ENCODE results near the gene ISG15.
"Not testable (repeated sequence)": the region's sequence is repeated elsewhere in the genome, so short reads cannot be mapped to it uniquely, and the experiment has no call there.

The ISG15 gene

DNA sequence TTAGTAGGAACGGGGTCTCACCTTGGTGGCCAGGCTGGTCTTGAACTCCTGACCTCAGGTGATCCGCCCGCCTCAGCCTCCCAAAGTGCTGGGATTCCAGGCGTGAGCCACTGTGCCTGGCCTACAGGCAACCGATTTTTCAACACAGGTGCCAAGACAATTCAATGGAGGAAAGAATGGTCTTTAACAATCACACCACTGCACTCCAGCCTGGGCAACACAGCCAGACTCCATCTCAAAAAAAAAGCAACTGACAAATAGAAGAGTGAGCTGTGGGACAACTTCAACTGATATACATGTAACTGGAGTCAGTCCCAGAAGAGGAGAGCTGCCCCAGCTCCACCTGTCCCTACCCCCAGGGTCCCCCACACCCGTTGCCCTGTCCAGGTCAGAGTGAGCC lies 18.8 kb upstream of the ISG15 start:
- in situ Hi-C loops (cut with HindIII; ENCODE audit: low sequenced_read_pairs): not testable (repeated sequence)

DNA sequence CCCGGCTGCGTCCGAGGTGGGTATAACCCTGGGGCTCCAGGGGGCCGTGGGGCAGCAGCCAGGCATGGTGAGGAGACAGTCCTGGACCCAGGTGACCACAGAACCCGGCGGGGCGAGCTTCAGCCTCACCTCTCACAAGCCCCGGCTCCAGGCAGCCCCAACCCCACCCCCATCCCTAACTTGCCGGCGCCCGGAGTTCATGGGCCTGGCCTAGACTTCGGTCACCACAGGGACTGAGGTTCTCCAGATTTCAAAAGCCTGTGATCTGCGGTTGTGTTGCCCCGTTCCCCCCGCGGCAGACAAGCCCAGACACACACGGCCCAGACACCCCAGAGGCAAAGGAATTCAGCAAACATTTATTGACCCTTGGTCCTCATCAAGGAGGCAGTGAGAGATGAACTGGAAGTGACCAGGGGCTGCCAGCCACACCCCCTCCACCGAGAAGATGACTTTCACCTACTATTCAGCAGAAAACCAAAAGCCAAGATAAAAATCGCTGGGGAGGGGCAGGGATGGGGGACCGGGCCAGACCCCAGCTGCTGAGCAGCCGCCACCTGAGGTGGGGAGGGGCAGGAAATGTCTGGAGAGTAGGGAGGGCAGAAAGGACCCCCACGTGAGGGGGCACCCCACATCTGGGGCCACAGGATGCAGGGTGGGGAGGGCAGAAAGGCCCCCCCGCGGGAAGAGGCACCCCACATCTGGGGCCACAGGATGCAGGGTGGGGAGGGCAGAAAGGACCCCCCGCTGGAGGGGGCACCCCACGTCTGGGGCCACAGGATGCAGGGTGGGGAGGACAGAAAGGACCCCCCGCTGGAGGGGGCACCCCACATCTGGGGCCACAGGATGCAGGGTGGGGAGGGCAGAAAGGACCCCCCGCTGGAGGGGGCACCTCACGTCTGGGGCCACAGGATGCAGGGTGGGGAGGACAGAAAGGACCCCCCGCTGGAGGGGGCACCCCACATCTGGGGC lies 17.3 kb upstream of the ISG15 start:
- in situ Hi-C loops (cut with HindIII; ENCODE audit: low sequenced_read_pairs): no loop called here

DNA sequence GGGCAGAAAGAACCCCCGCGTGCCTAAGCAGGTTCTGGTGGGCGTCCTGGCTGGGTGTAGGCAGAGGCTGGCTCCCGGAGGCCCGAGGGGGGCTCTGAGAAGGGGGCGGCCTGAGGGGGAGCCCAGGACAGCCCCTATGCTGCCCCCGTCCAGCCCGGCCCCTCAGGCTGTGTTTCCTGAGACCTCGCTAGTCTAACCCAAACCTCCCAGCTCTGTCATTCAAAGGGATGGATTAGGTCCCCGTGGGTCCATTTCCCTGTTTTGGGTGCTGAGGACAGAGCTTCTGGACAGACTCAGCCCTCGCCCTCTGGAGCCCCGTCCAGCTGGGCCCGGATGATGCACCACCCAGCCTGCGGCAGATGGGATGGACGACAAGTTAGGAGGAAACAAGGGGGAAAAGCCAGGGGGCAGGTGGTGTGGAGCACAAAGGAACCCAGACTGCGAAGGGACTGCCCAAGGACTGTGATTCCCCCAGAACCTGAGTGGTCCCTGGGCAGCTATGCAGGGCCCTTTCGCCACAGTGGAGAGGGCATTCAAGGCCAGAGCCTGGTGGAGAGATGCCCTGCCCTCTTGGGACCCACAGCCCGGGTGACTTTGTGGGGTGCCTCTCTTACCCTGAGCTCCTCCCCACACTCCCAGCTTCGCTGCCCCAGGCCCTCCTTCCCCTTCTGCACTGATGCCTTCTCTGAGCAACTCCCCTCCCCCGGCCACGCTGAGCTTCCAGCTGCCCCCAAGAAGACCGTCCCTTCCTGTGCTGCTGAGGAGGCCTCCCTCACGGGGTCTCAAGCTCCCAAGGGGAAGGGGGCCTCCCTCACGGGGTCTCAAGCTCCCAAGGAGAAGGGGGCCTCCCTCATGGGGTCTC lies 16.2 kb upstream of the ISG15 start:
- in situ Hi-C loops (cut with HindIII; ENCODE audit: low sequenced_read_pairs): no loop called here

- in situ Hi-C loops (cut with HindIII; ENCODE audit: low sequenced_read_pairs): no loop called here
Observed at GRCh38 chr1:997713-997992, 15.6 kb upstream of the ISG15 start.

GRCh38 chr1:997993-998744 lies 15.1 kb upstream of the ISG15 start:
- in situ Hi-C loops (cut with HindIII; ENCODE audit: low sequenced_read_pairs): no loop called here

GRCh38 chr1:998745-998994 lies 14.6 kb upstream of the ISG15 start:
- in situ Hi-C loops (cut with HindIII; ENCODE audit: low sequenced_read_pairs): no loop called here

- in situ Hi-C loops (cut with HindIII; ENCODE audit: low sequenced_read_pairs): no loop called here
Observed at GRCh38 chr1:998995-999724, 14.1 kb upstream of the ISG15 start.

DNA sequence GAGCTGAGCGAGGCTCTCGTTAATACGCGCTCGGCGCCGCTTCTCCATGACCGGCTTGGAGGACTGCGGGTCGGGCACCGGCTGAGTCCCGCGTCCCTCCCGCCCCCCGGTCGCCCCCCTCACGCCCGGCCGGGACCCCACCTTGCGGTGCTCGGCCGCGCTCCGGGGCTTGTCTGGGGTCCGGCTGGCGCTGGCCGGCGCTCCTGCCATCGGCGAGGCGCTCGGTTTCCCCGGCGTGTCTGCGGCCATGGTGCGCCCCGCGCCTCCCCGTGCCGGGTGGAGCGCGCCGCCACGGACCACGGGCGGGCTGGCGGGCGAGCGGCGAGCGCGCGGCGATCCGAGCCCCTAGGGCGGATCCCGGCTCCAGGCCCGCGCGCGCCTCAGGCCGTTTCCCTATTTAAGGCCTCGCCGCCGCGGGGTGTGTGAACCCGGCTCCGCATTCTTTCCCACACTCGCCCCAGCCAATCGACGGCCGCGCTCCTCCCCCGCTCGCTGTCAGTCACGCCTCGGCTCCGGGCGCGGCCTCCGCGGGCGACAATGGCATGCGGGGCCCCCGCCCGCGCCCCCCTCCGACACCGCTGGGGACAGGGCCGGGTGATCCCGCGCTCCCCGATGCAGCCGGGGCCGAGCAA lies 13.5 kb upstream of the ISG15 start, which contains the start of gene HES4:
HES4 (minus strand) TSS at position 373 of the 632 bp plus-strand sequence; CDS start at position 249, 124 bp downstream.
- in situ Hi-C loops (cut with HindIII; ENCODE audit: low sequenced_read_pairs): no loop called here

- in situ Hi-C loops (cut with HindIII; ENCODE audit: low sequenced_read_pairs): no loop called here
Observed at GRCh38 chr1:1000357-1001056, 12.8 kb upstream of the ISG15 start.

DNA sequence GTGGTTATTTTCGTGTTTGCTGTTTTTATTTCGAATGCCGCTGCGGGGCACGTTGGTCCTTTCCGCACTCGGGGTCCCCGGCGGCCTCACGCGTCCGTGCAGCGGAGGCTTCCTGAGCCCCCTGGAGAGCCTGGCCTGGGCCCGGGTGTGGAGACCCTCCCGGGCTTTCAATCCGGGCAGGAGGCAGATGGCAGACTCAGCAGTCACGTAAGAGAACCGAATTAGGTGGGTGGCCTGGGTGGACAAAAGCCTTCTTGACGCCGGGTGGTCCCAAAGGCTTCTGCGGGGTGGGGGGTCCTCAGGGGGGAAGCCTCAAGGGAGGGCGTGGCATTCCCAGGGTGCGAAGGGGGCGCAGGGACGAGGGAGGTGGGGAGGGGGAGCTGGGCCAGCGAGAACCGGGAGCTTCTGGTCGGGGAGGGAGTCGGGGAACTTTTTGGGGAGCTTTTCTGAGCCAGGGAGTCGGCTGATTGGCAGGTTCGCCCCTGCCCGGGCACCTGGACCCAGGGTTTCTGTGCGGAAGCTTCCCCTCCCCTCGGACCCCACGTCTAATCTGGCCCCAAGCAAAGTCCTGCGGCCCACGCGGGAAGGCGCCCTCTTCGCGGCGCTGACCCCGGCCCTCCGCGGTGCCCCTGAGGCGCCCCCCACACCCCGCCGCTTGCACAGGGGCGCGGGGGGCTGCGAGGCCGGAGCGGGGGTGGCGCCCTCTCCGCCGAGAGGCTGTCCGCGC lies 12.1 kb upstream of the ISG15 start:
- in situ Hi-C loops (cut with HindIII; ENCODE audit: low sequenced_read_pairs): no loop called here

DNA sequence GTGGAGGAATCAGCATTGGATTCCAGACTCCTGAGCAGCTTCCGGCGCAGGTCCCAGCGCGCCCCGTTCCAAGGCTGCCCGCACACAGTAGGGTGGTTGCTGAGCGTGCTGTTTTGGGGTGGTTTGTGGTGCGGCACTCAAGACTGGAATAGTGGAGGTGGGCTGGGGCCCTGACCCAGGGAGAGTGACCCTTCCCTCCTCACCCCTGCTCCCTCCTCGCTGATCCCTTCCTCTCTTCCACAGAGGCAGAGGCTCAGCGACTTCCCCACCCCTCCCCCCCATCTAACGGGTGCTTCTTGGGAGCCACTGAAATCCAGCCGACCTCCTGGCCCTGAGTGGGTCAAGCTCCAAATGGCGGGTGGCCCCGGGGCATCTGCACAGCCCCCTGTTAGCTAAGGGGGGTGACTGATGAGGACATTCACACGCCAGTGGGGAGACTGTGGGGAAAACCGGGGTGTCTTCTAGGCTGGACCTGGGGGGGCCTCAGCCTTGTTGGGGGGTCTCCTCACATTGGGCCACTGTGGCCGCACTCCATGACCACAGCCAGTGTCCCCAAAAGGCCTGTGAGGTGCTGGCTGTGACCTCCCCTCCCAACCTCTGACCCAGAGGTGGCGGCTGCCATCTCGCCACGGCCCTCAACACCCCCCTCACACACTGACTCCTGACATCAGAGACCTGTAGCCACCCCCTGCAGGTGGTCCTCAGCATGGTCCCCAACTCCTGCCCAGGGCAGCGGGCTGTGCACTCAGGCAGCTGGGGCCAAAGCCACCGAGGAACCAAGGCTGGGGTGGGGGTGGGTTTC lies 9.5 kb upstream of the ISG15 start:
- in situ Hi-C loops (cut with HindIII; ENCODE audit: low sequenced_read_pairs): no loop called here

- in situ Hi-C loops (cut with HindIII; ENCODE audit: low sequenced_read_pairs): no loop called here
Observed at GRCh38 chr1:1004420-1004779, 8.9 kb upstream of the ISG15 start.

- in situ Hi-C loops (cut with HindIII; ENCODE audit: low sequenced_read_pairs): no loop called here
Observed at GRCh38 chr1:1004780-1005697, 8.3 kb upstream of the ISG15 start.

- in situ Hi-C loops (cut with HindIII; ENCODE audit: low sequenced_read_pairs): no loop called here
Observed at GRCh38 chr1:1005774-1006304, 7.5 kb upstream of the ISG15 start.

- in situ Hi-C loops (cut with HindIII; ENCODE audit: low sequenced_read_pairs): no loop called here
Observed at GRCh38 chr1:1006305-1007159, 6.8 kb upstream of the ISG15 start.

- in situ Hi-C loops (cut with HindIII; ENCODE audit: low sequenced_read_pairs): not testable (repeated sequence)
Observed at GRCh38 chr1:1010131-1010530, 3.2 kb upstream of the ISG15 start.
